HepG2 (cell line): ENCODE data around the gene PPP1R14D. TPM values are rescaled to one million over a fixed set of nuclear protein-coding genes. Genes with fewer than 3 reads are reported as not detected.

ENCODE experiments used
- ARID3A ChIP-seq: IDR thresholded peaks from 2 replicates; pipeline ENCODE4 v1.6.1; 2012; ENCODE audit warnings: low read depth, low read length, improper control_type of control experiment
- ATF5 ChIP-seq: sonication (generic); formaldehyde crosslinking; IDR thresholded peaks from 2 replicates; pipeline ENCODE4 v1.4.0; 2020; ENCODE audit warnings: mild to moderate bottlenecking, low read depth, missing genetic modification reagents
- ATM ChIP-seq: fragments of 450-650 bp; IDR thresholded peaks from 2 replicates; pipeline ENCODE4 v1.7.1; 2017; ENCODE audit warnings: mild to moderate bottlenecking, borderline replicate concordance
- CC2D1A ChIP-seq: sonication (generic); formaldehyde crosslinking; IDR thresholded peaks from 2 replicates; pipeline ENCODE4 v1.8.1; 2023; ENCODE audit warnings: mild to moderate bottlenecking, missing genetic modification reagents
- DNMT1 ChIP-seq: sonication (generic); formaldehyde crosslinking; IDR thresholded peaks from 2 replicates; pipeline ENCODE4 v1.5.1; 2020; ENCODE audit warnings: mild to moderate bottlenecking, missing genetic modification reagents
- GATAD2A ChIP-seq: IDR thresholded peaks from 2 replicates; pipeline ENCODE4 v1.6.1; 2016
- HOXD1 ChIP-seq: sonication (generic); formaldehyde crosslinking; IDR thresholded peaks from 2 replicates; pipeline ENCODE4 v1.5.0; 2020; ENCODE audit warnings: missing genetic modification reagents
- KAT7 ChIP-seq: IDR thresholded peaks from 2 replicates; pipeline ENCODE4 v1.6.1; 2018; ENCODE audit warnings: borderline replicate concordance, missing compliant biosample characterization
- KDM1A ChIP-seq: IDR thresholded peaks from 2 replicates; pipeline ENCODE4 v1.6.1; 2016; ENCODE audit warnings: missing compliant biosample characterization
- SETDB1 ChIP-seq: sonication (generic); formaldehyde crosslinking; IDR thresholded peaks from 2 replicates; pipeline ENCODE4 v1.5.1; 2020; ENCODE audit warnings: missing genetic modification reagents, mild to moderate bottlenecking, borderline replicate concordance
- SP4 ChIP-seq: sonication (generic); formaldehyde crosslinking; IDR thresholded peaks from 2 replicates; pipeline ENCODE4 v1.8.1; 2023; ENCODE audit warnings: mild to moderate bottlenecking, missing genetic modification reagents
- TBL1XR1 ChIP-seq: fragments of 150-350 bp; IDR thresholded peaks from 2 replicates; pipeline ENCODE4 v1.6.1; 2014; ENCODE audit warnings: borderline replicate concordance, low read length; ENCODE audit not compliant: partially characterized antibody
- THAP11 ChIP-seq: IDR thresholded peaks from 2 replicates; pipeline ENCODE4 v1.6.1; 2016; ENCODE audit warnings: missing biosample characterization, missing genetic modification reagents
- ZFX ChIP-seq: sonication (generic); formaldehyde crosslinking; IDR thresholded peaks from 2 replicates; pipeline ENCODE4 v1.4.0; 2020; ENCODE audit warnings: mild to moderate bottlenecking, low read depth, missing genetic modification reagents, moderate library complexity
- ZKSCAN1 ChIP-seq: fragments of 150-350 bp; IDR thresholded peaks from 2 replicates; pipeline ENCODE4 v1.6.1; 2014; ENCODE audit warnings: low read length
- ZKSCAN5 ChIP-seq: sonication (generic); formaldehyde crosslinking; IDR thresholded peaks from 2 replicates; pipeline ENCODE4 v1.5.1; 2020; ENCODE audit warnings: mild to moderate bottlenecking, missing genetic modification reagents
- ZNF260 ChIP-seq: sonication (generic); formaldehyde crosslinking; IDR thresholded peaks from 2 replicates; pipeline ENCODE4 v1.4.0; 2020; ENCODE audit warnings: missing genetic modification reagents, low read depth, mild to moderate bottlenecking, borderline replicate concordance
- ZNF318 ChIP-seq: sonication (generic); formaldehyde crosslinking; IDR thresholded peaks from 2 replicates; pipeline ENCODE4 v1.4.0; 2020; ENCODE audit warnings: mild to moderate bottlenecking, missing genetic modification reagents
- ZNF513 ChIP-seq: sonication (generic); formaldehyde crosslinking; conservative IDR thresholded peaks from 2 replicates; pipeline ENCODE4 v1.5.0; 2020; ENCODE audit warnings: missing genetic modification reagents
- polyA plus RNA-seq, 8 experiments: library from polyadenylated mRNA; depleted of rRNA in 3 of 8; stranded (reverse) in 7 of 8; unstranded in 1 of 8; fragments of >200 nt; fragmentation: Illumina TruSeq in 4 of 8; extraction: Trizol in 4 of 8; gene quantifications; 2 replicates each; pipeline versions ENCODE4 v1.2.1 to v1.2.3, GENCODE V29; 2011 to 2016; ENCODE audit warnings: low read depth in 4 of 8, missing spikeins in 1 of 8, mixed read lengths in 1 of 8; ENCODE audit not compliant: insufficient read depth in 1 of 8
- total RNA-seq, 5 experiments: library from RNA; depleted of rRNA; stranded (reverse); fragments of >200 nt; fragmentation: Illumina TruSeq; extraction: Trizol; gene quantifications; 2 replicates each; pipeline ENCODE4 v1.2.3, GENCODE V29; 2016; ENCODE audit warnings: low read depth in 1 of 5

The PPP1R14D gene
- total and polyA plus RNA-seq, 2 of the 13 experiments (the other 11 are each of a cell fraction or from before 2014, with no cell fraction given), result 0.53 to 0.55 TPM

GRCh38 chr15:40782609-40783227 is 45.8 kb downstream of the PPP1R14D start (continued):
- TF ChIP-seq ZNF318 (CRISPR knock-in tag) (no peak), ZNF513 (CRISPR knock-in tag) (no peak), SP4 (CRISPR knock-in tag) (no peak), CC2D1A (CRISPR knock-in tag) (no peak), ATF5 (CRISPR knock-in tag) (no peak), DNMT1 (CRISPR knock-in tag) (no peak), ZKSCAN1 (no peak), ZFX (CRISPR knock-in tag) (peak; percentile 41; the same call in 1 of the 2 replicates), KDM1A (CRISPR knock-in tag) (0 out of 2 replicates have a peak, but pooled peaks have one; percentile 37), ARID3A (no peak), TBL1XR1 (no peak), ATM (no peak), THAP11 (peak; percentile 69; the same call in 1 of the 2 replicates), KAT7 (CRISPR knock-in tag) (0 out of 2 replicates have a peak, but pooled peaks have one; percentile 64), ZKSCAN5 (no peak), GATAD2A (CRISPR knock-in tag) (peak; percentile 63), SETDB1 (no peak), HOXD1 (CRISPR knock-in tag) (no peak), ZNF260 (CRISPR knock-in tag) (no peak)
